Measurements from ENCODE around the gene RORC. TPM values are rescaled to one million over a fixed set of nuclear protein-coding genes. Genes with fewer than 3 reads are reported as not detected.

The RORC gene
- total RNA-seq, 1 donor from 2014 or later, result not detected

- Mint-ChIP-seq H3K27ac (ENCODE audit: unreplicated experiment) (peak within 1 kb of the TSS; percentile 28), H3K9me3 (ENCODE audit: unreplicated experiment) (no peaks in the 10 kb centered on the region), H3K4me3 (ENCODE audit: unreplicated experiment) (peak within 1 kb of the TSS; percentile 69), H3K27me3 (ENCODE audit: low read depth, unreplicated experiment) (peaks cover 10% of the 10 kb centered on the region), H3K36me3 (ENCODE audit: low read depth, unreplicated experiment) (no peaks in the 10 kb centered on the region), H3K4me1 (ENCODE audit: low read depth, unreplicated experiment) (peaks cover 33% of the 10 kb centered on the region)
- no peak for DNase-seq (ENCODE audit: low read depth)
- Histone ChIP-seq H3K4me3 (ENCODE audit: insufficient read depth, low read depth, low read length) (peak within 1 kb of the TSS; percentile 40), H2AFZ (ENCODE audit: low read depth, low read length) (peak within 1 kb of the TSS; percentile 70), H4K20me1 (ENCODE audit: insufficient read depth, low read length) (peaks cover 15% of the 10 kb centered on the region), H3K4me2 (ENCODE audit: low read length) (peak within 1 kb of the TSS; percentile 81), H3K27me3 (ENCODE audit: insufficient read depth, low read length) (peaks cover 21% of the 10 kb centered on the region), H3K36me3 (ENCODE audit: insufficient read depth, low read length) (no peaks in the 10 kb centered on the region), H3K79me2 (ENCODE audit: insufficient read depth, low read length) (no peaks in the 10 kb centered on the region), H3K9ac (ENCODE audit: low read length) (peak within 1 kb of the TSS; percentile 21), H3K9me3 (ENCODE audit: insufficient read depth, low read depth, low read length) (no peaks in the 10 kb centered on the region), H3K27ac (ENCODE audit: low read depth, low read length) (no peak within 1 kb of the TSS), H3K4me1 (ENCODE audit: insufficient read depth, low read length) (peaks cover 27% of the 10 kb centered on the region)
- TF ChIP-seq EZH2 (IDR thresholded peaks at IDR 0.05; ENCODE audit: insufficient read depth, low read length) (no peak), CTCF (IDR thresholded peaks at IDR 0.05; ENCODE audit: insufficient read depth, low read depth, low read length) (no peak)
- no peak for FAIRE-seq
Observed at GRCh38 chr1:151839457-151840403, 8.1 kb upstream of the RORC start, which contains the start of gene C2CD4D. C2CD4D (minus strand) TSS chr1:151839820; CDS start chr1:151838989, 831 bp downstream.

- peaks cover 7% of the 10 kb centered on the region for H3K27me3 Mint-ChIP-seq (ENCODE audit: low read depth, unreplicated experiment)
Observed at GRCh38 chr1:151839082-151839412, 7.4 kb upstream of the RORC start.

More at GRCh38 chr1:151839082-151839412, 7.4 kb upstream of the RORC start:
- Histone ChIP-seq H3K27ac (ENCODE audit: low read depth, low read length) (no peak overlapping the region), H3K4me2 (ENCODE audit: low read length) (peak overlapping the region; percentile 81), H3K27me3 (ENCODE audit: insufficient read depth, low read length) (peaks cover 21% of the 10 kb centered on the region), H4K20me1 (ENCODE audit: insufficient read depth, low read length) (peaks cover 15% of the 10 kb centered on the region), H3K9me3 (ENCODE audit: insufficient read depth, low read depth, low read length) (no peaks in the 10 kb centered on the region), H3K79me2 (ENCODE audit: insufficient read depth, low read length) (no peaks in the 10 kb centered on the region), H3K9ac (ENCODE audit: low read length) (no peak overlapping the region), H3K4me1 (ENCODE audit: insufficient read depth, low read length) (peaks cover 27% of the 10 kb centered on the region), H3K4me3 (ENCODE audit: insufficient read depth, low read depth, low read length) (peak overlapping the region; percentile 40), H2AFZ (ENCODE audit: low read depth, low read length) (peak overlapping the region; percentile 46), H3K36me3 (ENCODE audit: insufficient read depth, low read length) (no peaks in the 10 kb centered on the region)
- FAIRE-seq (no peak), DNase-seq (ENCODE audit: low read depth) (no peak)
- TF ChIP-seq CTCF (IDR thresholded peaks at IDR 0.05; ENCODE audit: insufficient read depth, low read depth, low read length) (no peak), EZH2 (IDR thresholded peaks at IDR 0.05; ENCODE audit: insufficient read depth, low read length) (peak; percentile 25)
- H3K4me1 Mint-ChIP-seq (ENCODE audit: low read depth, unreplicated experiment), result peaks cover 33% of the 10 kb centered on the region
- H3K4me3 Mint-ChIP-seq (ENCODE audit: unreplicated experiment), result peak overlapping the region; percentile 69
- no peak overlapping the region for H3K27ac Mint-ChIP-seq (ENCODE audit: unreplicated experiment)
- H3K9me3 Mint-ChIP-seq (ENCODE audit: unreplicated experiment), result no peaks in the 10 kb centered on the region
- H3K36me3 Mint-ChIP-seq (ENCODE audit: low read depth, unreplicated experiment), result no peaks in the 10 kb centered on the region
